ENCODE measurements around the gene BCL11B. TPM values are rescaled to one million over a fixed set of nuclear protein-coding genes. Genes with fewer than 3 reads are reported as not detected.

Gene BCL11B
- total RNA-seq, 1 donor from 2014 or later, result 2.6 TPM

- Mint-ChIP-seq H3K4me1 (ENCODE audit: low read depth, unreplicated experiment) (no peaks in the 10 kb centered on the region), H3K9me3 (ENCODE audit: unreplicated experiment) (peaks cover 4% of the 10 kb centered on the region)
Measured at GRCh38 chr14:99318959-99319295, 46.9 kb upstream of the BCL11B start.

GRCh38 chr14:99318091-99318958 lies 46.3 kb upstream of the BCL11B start:
- TF ChIP-seq CTCF (IDR thresholded peaks at IDR 0.05; ENCODE audit: partially characterized antibody, unreplicated experiment), result no peak
- Mint-ChIP-seq H3K4me3 (ENCODE audit: unreplicated experiment) (no peak overlapping the region), H3K27me3 (ENCODE audit: unreplicated experiment) (peaks cover 4% of the 10 kb centered on the region), H3K4me1 (ENCODE audit: low read depth, unreplicated experiment) (no peaks in the 10 kb centered on the region), H3K27ac (ENCODE audit: unreplicated experiment) (no peak overlapping the region), H3K9me3 (ENCODE audit: unreplicated experiment) (peaks cover 4% of the 10 kb centered on the region), H3K36me3 (ENCODE audit: unreplicated experiment) (no peaks in the 10 kb centered on the region)
- DNase-seq, result no peak

More at GRCh38 chr14:99318959-99319295, 46.9 kb upstream of the BCL11B start:
- no peak for DNase-seq
- no peak for TF ChIP-seq CTCF (IDR thresholded peaks at IDR 0.05; ENCODE audit: partially characterized antibody, unreplicated experiment)
- peaks cover 4% of the 10 kb centered on the region for H3K27me3 Mint-ChIP-seq (ENCODE audit: unreplicated experiment)
- no peak overlapping the region for H3K4me3 Mint-ChIP-seq (ENCODE audit: unreplicated experiment)
- no peaks in the 10 kb centered on the region for H3K36me3 Mint-ChIP-seq (ENCODE audit: unreplicated experiment)
- no peak overlapping the region for H3K27ac Mint-ChIP-seq (ENCODE audit: unreplicated experiment)

DNA sequence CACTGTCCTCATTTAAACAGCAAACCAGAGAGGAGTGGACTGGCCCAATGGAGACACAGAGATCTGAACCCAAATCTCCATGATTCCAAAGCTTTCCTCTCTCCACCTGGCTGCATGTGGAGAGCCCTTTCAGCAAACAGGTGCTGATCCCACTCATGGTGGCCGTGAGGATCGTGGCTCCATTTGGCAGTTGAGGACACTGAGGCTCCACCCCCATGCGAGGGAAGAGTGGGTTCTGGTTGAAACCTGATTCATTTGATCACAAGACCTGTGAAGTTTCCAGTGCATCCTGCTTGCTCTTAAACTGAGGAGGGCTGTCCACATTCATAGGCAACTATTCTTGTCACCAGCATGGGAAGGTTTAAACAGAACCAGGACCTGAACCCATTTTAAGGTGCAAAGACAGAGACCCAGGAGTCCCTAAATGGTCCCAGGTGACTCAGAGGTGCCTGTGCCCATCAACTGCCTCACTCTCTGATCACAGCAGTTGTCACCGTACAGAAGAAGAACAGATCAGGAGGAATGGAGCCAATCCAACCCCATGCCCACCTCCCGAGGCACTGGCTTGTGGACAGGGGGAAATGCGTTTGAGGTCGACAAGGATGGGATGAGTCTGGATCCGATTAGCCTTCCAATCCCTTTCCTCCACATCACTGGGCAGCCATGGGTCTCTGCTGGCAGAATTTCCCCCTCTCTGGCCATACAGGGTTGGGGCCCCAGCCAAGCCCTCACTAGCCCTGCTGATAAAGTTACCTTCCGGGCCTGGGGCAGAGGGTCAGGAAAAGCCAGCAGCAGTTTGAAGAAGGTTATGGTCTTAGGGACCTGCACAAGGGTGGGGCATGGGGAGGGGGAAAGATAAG lies 45.5 kb upstream of the BCL11B start:
- no peak for DNase-seq
- no peak overlapping the region for H3K4me3 Mint-ChIP-seq (ENCODE audit: unreplicated experiment)
- H3K36me3 Mint-ChIP-seq (ENCODE audit: unreplicated experiment), result no peaks in the 10 kb centered on the region

DNA sequence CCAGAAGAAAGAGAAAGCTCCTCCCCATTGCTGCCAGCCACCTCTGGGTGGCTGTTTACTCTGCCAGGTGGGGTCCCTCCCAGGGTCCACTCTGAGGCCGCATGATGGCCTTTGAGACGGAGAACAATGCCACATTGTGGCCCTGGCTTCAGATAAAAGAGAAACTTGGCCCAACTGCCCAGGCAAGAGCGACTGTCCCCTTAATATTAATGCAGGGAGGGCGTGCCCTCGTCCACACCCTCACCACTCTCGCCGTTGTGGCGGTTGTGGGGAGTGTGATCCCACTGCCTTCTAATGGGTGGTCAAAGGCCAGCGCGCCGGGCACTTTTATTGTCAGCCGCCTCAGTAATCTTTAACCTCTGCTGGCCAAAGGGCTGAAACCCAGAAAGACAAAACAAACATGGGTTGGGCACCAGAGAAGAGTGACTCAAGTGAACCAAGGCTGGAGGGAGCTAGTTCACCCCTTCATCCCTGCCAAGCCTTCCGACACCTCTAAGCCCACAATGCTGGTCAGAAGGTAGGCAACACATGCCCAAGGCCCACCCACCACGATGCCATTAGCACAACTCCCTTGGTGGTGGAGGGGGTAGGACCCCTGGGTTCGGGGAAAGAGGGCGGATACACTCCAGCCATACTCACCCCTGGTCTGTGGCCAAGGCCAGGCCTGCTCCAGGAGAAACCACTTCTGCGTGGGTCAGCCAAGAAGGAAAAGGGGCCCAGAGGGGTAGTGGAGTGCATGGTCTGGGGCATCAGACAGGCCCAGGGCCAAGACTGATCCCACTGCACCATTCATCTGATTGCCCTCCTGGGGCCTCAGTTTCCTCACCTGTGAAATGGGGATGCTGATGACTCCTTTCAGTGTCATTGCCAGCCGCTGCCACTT lies 44.5 kb upstream of the BCL11B start:
- Mint-ChIP-seq H3K9me3 (ENCODE audit: unreplicated experiment) (no peaks in the 10 kb centered on the region), H3K4me1 (ENCODE audit: low read depth, unreplicated experiment) (no peaks in the 10 kb centered on the region), H3K27ac (ENCODE audit: unreplicated experiment) (no peak overlapping the region), H3K27me3 (ENCODE audit: unreplicated experiment) (peaks cover 6% of the 10 kb centered on the region), H3K4me3 (ENCODE audit: unreplicated experiment) (no peak overlapping the region), H3K36me3 (ENCODE audit: unreplicated experiment) (no peaks in the 10 kb centered on the region)
- no peak for DNase-seq
- no peak for TF ChIP-seq CTCF (IDR thresholded peaks at IDR 0.05; ENCODE audit: partially characterized antibody, unreplicated experiment)

More for the DNA sequence above, 45.5 kb upstream of the BCL11B start:
- Mint-ChIP-seq H3K27ac (ENCODE audit: unreplicated experiment) (no peak overlapping the region), H3K27me3 (ENCODE audit: unreplicated experiment) (peaks cover 4% of the 10 kb centered on the region), H3K4me1 (ENCODE audit: low read depth, unreplicated experiment) (no peaks in the 10 kb centered on the region), H3K9me3 (ENCODE audit: unreplicated experiment) (peaks cover 4% of the 10 kb centered on the region)
- no peak for TF ChIP-seq CTCF (IDR thresholded peaks at IDR 0.05; ENCODE audit: partially characterized antibody, unreplicated experiment)

Data from glutamatergic neuron (in vitro differentiated cells).